K562 (cell line): ENCODE data around the gene PRKAA1. TPM values are rescaled to one million over a fixed set of nuclear protein-coding genes. Genes with fewer than 3 reads are reported as not detected.

Experiments
- ATAC-seq: fragments of 200-7000 bp; cut with Tn5 transposase; 3 replicates; pipeline ENCODE4 v1.9.1; 2020; ENCODE audit warnings: moderate library complexity
- BruUV-seq: library from RNA; stranded (reverse); fragments of 400-500 nt; replicated peaks from 2 replicates; lab custom pipeline; 2021; lab: Mats Ljungman, UMichigan
- CTCF ChIA-PET: fragments of 300-600 bp; formaldehyde crosslinking; extraction: SDS; loops from one replicate; lab custom pipeline; 2021; ENCODE audit warnings: low intra/inter-chr PET ratio; lab: Yijun Ruan, JAX
- POLR2A ChIA-PET: fragments of 300-600, 350-650 bp; sonication (Branson Sonifier 250); formaldehyde crosslinking; extraction: SDS; loops from one replicate; lab custom pipeline; 2021; ENCODE audit warnings: antibody characterized with exemption, inconsistent platforms; lab: Yijun Ruan, JAX
- DNase-seq, 4 experiments: peaks; one replicate each; pipeline versions ENCODE4 v3.0.0 to v3.0.0-alpha.2; 2011 to 2018; ENCODE audit warnings: low spot score in 3 of 4, mixed read lengths in 3 of 4; ENCODE audit errors: extremely low read depth in 1 of 4
- FAIRE-seq: peaks from 2 replicates; lab custom pipeline; 2011; peaks lifted over from hg19 to GRCh38; lab: Jason Lieb, UNC
- H2AFZ ChIP-seq: 2 replicates; pipeline ENCODE4 v1.6.0; 2011; ENCODE audit warnings: low read depth, low read length, control low read depth, inconsistent platforms
- H3K27ac ChIP-seq: fragments of 200-600 bp; 3 replicates; pipeline ENCODE4 v1.8.0; 2011; ENCODE audit warnings: low read depth, mild to moderate bottlenecking, control low read depth, inconsistent platforms, low read length, moderate library complexity, mixed read lengths; ENCODE audit errors: extremely low read depth
- H3K27me3 ChIP-seq, 2 experiments: fragments of 300-600 bp in 1 of 2; 2 replicates in 1 of 2; 3 replicates in 1 of 2; pipeline versions ENCODE4 v1.6.0 to v1.8.0; 2011; ENCODE audit warnings: inconsistent platforms in 2 of 2, low read length in 2 of 2, mild to moderate bottlenecking in 1 of 2, mixed read lengths in 1 of 2, moderate library complexity in 1 of 2; ENCODE audit not compliant: control insufficient read depth in 2 of 2, insufficient read depth in 2 of 2
- H3K36me3 ChIP-seq: fragments of 300-600 bp; 3 replicates; pipeline ENCODE4 v1.8.0; 2011; ENCODE audit warnings: mild to moderate bottlenecking, low read length, inconsistent platforms; ENCODE audit not compliant: control insufficient read depth, insufficient read depth
- H3K4me1 ChIP-seq, 2 experiments: fragments of 200-600 bp in 1 of 2; replicated peaks in 1 of 2; 2 replicates in 1 of 2; 3 replicates in 1 of 2; pipeline versions ENCODE4 v1.5.1 to v1.8.0; 2011; ENCODE audit warnings: inconsistent platforms in 2 of 2, low read length in 2 of 2, mild to moderate bottlenecking in 1 of 2, mixed read lengths in 1 of 2, moderate library complexity in 1 of 2; ENCODE audit not compliant: control insufficient read depth in 2 of 2, insufficient read depth in 2 of 2
- H3K4me2 ChIP-seq: 2 replicates; pipeline ENCODE4 v1.6.1; 2011; ENCODE audit warnings: low read length, control low read depth, inconsistent platforms, mixed read lengths; ENCODE audit not compliant: insufficient read depth
- H3K4me3 ChIP-seq: fragments of 200-600 bp; sonication (generic), shearing (Covaris generic); 2 replicates; pipeline ENCODE4 v1.5.1; 2016; ENCODE audit warnings: control low read depth, inconsistent platforms
- H3K79me2 ChIP-seq: fragments of 200-600 bp; 3 replicates; pipeline ENCODE4 v1.8.0; 2011; ENCODE audit warnings: low read length, inconsistent platforms; ENCODE audit not compliant: control insufficient read depth, insufficient read depth
- H3K9ac ChIP-seq, 2 experiments: 2 replicates each; pipeline versions ENCODE4 v1.6.0 to v1.6.1; 2011; ENCODE audit warnings: low read depth in 2 of 2, low read length in 2 of 2, control low read depth in 1 of 2, inconsistent platforms in 1 of 2, mild to moderate bottlenecking in 1 of 2, mixed read lengths in 1 of 2; ENCODE audit not compliant: insufficient read depth in 1 of 2
- H3K9me1 ChIP-seq: one replicate; pipeline ENCODE4 v1.6.0; 2011; ENCODE audit warnings: inconsistent platforms, mild to moderate bottlenecking, low read length, moderate library complexity; ENCODE audit not compliant: control insufficient read depth, insufficient read depth
- H3K9me3 ChIP-seq: replicated peaks from 2 replicates; pipeline ENCODE4 v1.5.1; 2011; ENCODE audit warnings: low read depth, low read length, inconsistent platforms; ENCODE audit not compliant: control insufficient read depth, insufficient read depth
- H4K20me1 ChIP-seq: replicated peaks from 2 replicates; pipeline ENCODE4 v1.6.1; 2011; ENCODE audit warnings: low read length, inconsistent platforms, mixed read lengths; ENCODE audit not compliant: control insufficient read depth, insufficient read depth
- GATA2 ChIP-seq: sonication (generic); formaldehyde crosslinking; IDR thresholded peaks from 2 replicates; pipeline ENCODE4 v1.4.0; 2020; ENCODE audit warnings: mild to moderate bottlenecking, missing genetic modification reagents
- MAFG ChIP-seq: fragments of 450-650 bp; conservative IDR thresholded peaks from 2 replicates; pipeline ENCODE4 v1.6.1; 2016; ENCODE audit warnings: missing genetic modification characterization, missing compliant biosample characterization
- MEIS2 ChIP-seq: fragments of 450-650 bp; IDR thresholded peaks from 2 replicates; pipeline ENCODE4 v1.6.1; 2014; ENCODE audit warnings: mild to moderate bottlenecking; ENCODE audit not compliant: partially characterized antibody
- RBM15 ChIP-seq: fragments of 200-400 bp; formaldehyde crosslinking; IDR thresholded peaks from 2 replicates; pipeline ENCODE4 v1.6.1; 2018; ENCODE audit warnings: mild to moderate bottlenecking, low read length, moderate library complexity; ENCODE audit not compliant: insufficient read depth
- XRCC3 ChIP-seq: fragments of 450-650 bp; IDR thresholded peaks from 2 replicates; pipeline ENCODE4 v1.6.1; 2017; ENCODE audit warnings: mild to moderate bottlenecking, moderate library complexity
- ZBTB7A ChIP-seq: IDR thresholded peaks from 2 replicates; pipeline ENCODE4 v1.6.1; 2011; ENCODE audit warnings: low read depth, mild to moderate bottlenecking, low read length, moderate library complexity, borderline replicate concordance; ENCODE audit not compliant: control insufficient read depth
- ZNF121 ChIP-seq: sonication (generic); formaldehyde crosslinking; conservative IDR thresholded peaks from 2 replicates; pipeline ENCODE4 v1.8.0; 2022; ENCODE audit warnings: missing genetic modification reagents
- ZNF146 ChIP-seq: IDR thresholded peaks from one replicate; pipeline ENCODE4 v1.6.1; 2018; ENCODE audit warnings: missing compliant biosample characterization; ENCODE audit not compliant: unreplicated experiment
- ZNF586 ChIP-seq: fragments of 450-650 bp; formaldehyde crosslinking; conservative IDR thresholded peaks from 2 replicates; pipeline ENCODE4 v1.4.0; 2020; ENCODE audit warnings: mild to moderate bottlenecking, moderate library complexity
- WGBS: fragments of 100-300 bp; shearing (Covaris generic); methylation state at CpG from one replicate; pipeline ENCODE4 v1.1.6; 2016; ENCODE audit warnings: low coverage, mixed read lengths; ENCODE audit not compliant: insufficient coverage; ENCODE audit errors: missing lambda C conversion rate; 5-methylcytosine and 5-hydroxymethylcytosine counted together
- in situ Hi-C: fragments of 300-500 bp; cut with MboI; formaldehyde crosslinking; loops from 4 replicates; pipeline ENCODE4 v1.15.0; 2018; ENCODE audit warnings: inconsistent platforms, mixed read lengths
- intact Hi-C: fragments of 100-400 bp; cut with micrococcal nuclease; formaldehyde crosslinking; loops from 2 replicates; pipeline ENCODE4 v1.14.2; 2022
- polyA plus RNA-seq, 8 experiments: library from polyadenylated mRNA; depleted of rRNA in 4 of 8; stranded (reverse) in 5 of 8; unstranded in 3 of 8; fragments of >200 nt; fragmentation: Nextera tagmentation in 2 of 8; fragmentation: Illumina TruSeq in 1 of 8; extraction: Ambion mirVana in 2 of 8; extraction: Trizol in 1 of 8; gene quantifications; 2 replicates each; pipeline versions ENCODE4 v1.2.1 to v1.2.3, GENCODE V29; 2011 to 2014; ENCODE audit warnings: inconsistent platforms in 1 of 8, missing spikeins in 1 of 8
- total RNA-seq, 7 experiments: library from RNA; depleted of rRNA in 6 of 7; stranded (reverse); fragments of >200 nt in 6 of 7; fragmentation: Illumina TruSeq in 2 of 7; extraction: Trizol in 2 of 7; gene quantifications; 2 replicates each; pipeline versions ENCODE4 v1.2.1 to v1.2.3, GENCODE V29; 2011 to 2021; ENCODE audit warnings: low replicate concordance in 1 of 7
- TF ChIP-seq, protein P1 (sequence below): fragments of 200-400 bp; formaldehyde crosslinking; IDR thresholded peaks from 2 replicates; pipeline ENCODE4 v1.6.1; 2017; ENCODE audit warnings: mild to moderate bottlenecking, low read depth, low read length, moderate library complexity
- TF ChIP-seq, protein P2 (sequence below): fragments of 450-650 bp; formaldehyde crosslinking; IDR thresholded peaks from 2 replicates; pipeline ENCODE4 v1.4.0; 2022; ENCODE audit warnings: mild to moderate bottlenecking, moderate library complexity
- TF ChIP-seq, protein P3 (sequence below): fragments of 250-450 bp; sonication (Bioruptor Pico); IDR thresholded peaks from 2 replicates; pipeline ENCODE4 v1.5.1; 2021; ENCODE audit warnings: mild to moderate bottlenecking
- TF ChIP-seq, protein P4 (sequence below): fragments of 250-450 bp; sonication (Bioruptor Pico); IDR thresholded peaks from 2 replicates; pipeline ENCODE4 v1.9.0; 2021; ENCODE audit warnings: mild to moderate bottlenecking, inconsistent platforms

The PRKAA1 gene
- total and polyA plus RNA-seq, 9 of the 15 experiments (the other 6 are each of a cell fraction or from before 2014, with no cell fraction given) = 24.5 to 84.0 (median 51.4) TPM

DNA sequence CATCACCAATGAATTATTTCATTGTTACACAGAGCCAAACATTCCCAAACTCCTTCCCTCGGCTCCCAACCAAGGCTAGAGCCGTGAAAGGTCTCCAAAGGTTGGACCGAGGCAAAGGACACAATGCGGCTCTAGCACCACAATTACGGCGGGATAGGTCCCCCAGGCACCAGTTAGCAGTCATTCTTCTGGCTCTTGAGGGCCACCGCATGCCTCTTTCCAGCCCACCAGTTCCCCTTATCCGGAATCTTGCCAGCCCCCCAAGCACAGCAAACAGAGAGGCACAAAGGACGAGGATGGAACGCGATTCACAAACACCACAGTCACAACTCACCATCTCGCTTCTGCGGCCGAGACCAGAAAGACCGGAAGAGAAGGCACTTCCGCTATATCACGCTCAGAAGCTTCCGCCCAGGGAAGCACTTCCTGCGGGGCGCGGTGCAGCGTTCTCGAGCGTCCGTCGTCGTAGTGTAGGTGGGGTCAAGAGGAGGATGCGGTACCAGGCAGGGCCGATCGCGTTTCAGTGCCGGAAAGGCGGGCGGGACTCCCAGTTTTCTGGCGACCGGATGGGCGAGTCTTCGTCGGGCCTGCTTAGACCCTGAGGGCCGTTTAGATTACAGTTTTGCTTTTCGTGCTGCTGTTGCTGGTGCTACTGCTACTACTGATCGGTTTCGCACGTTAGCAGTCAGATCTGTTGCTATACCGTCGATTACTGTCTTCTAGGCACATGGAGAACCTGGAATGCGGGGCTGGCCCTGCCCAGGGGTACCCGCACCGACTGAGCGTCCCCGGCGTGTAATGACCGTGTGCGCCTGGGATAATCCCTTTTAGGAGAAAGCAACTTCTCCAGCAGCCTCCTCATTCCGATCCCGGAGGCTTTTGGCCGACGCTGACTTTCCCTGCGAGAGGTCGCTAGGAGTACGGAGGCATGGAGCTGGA is 36.9 kb upstream of the PRKAA1 start, which contains the start of gene RPL37:
Gene RPL37 (minus strand): TSS at position 374 of the 939 bp plus-strand sequence. CDS start 37 bp downstream, at position 337.
- peak within 1 kb of the TSS; percentile 99 for H3K4me2 ChIP-seq
- H3K9me3 ChIP-seq = no peaks in the 10 kb centered on the region
- WGBS = under 1% methylated on average over 61 of the region's 61 CpGs
- peaks cover 47% of the 10 kb centered on the region for H3K36me3 ChIP-seq
- H3K9ac ChIP-seq = peak within 1 kb of the TSS; percentile 97 to 99
- CTCF ChIA-PET = no interaction called here
- H3K27ac ChIP-seq = peak within 1 kb of the TSS; percentile 96
- ATAC-seq (peak; percentile 92), DNase-seq (peak; percentile 92 to 99 (median 94)), FAIRE-seq (peak; percentile 97)
- peak within 1 kb of the TSS; percentile 87 for H2AFZ ChIP-seq
- H3K4me1 ChIP-seq = peaks cover 5 to 28% of the 10 kb centered on the region in 2 experiments; a peak in 4 of 5 replicates
- TSS peak; percentile 98 for BruUV-seq
- intact Hi-C loops (loop anchor here (1.0 to 10.0 kb wide), 5 partner anchors 33 to 1410 kb away; partner anchors contain the start of genes DAB2, PRKAA1 and TTC33), in situ Hi-C loops (no loop called here)
- H4K20me1 ChIP-seq = peaks cover 43% of the 10 kb centered on the region
- peaks cover 5% of the 10 kb centered on the region for H3K9me1 ChIP-seq
- H3K4me3 ChIP-seq = peak within 1 kb of the TSS; percentile 78
- POLR2A ChIA-PET = interaction anchor here (0.6 to 7.6 kb wide), 16 partner anchors 9 to 1753 kb away, joined by 3 to 125 read pairs (median 4); partner anchors contain the start of gene TTC33
- no peaks in the 10 kb centered on the region for H3K27me3 ChIP-seq
- peaks cover 61% of the 10 kb centered on the region for H3K79me2 ChIP-seq
- TF ChIP-seq MAFG (tag) (no peak), ZNF146 (CRISPR knock-in tag) (no peak), MEIS2 (no peak), ZBTB7A (peak; percentile 94), ZNF121 (no peak), XRCC3 (no peak), RBM15 (no peak), GATA2 (CRISPR knock-in tag) (0 out of 2 replicates have a peak, but pooled peaks have one; percentile 8), ZNF586 (0 out of 2 replicates have a peak, but pooled peaks have one; percentile 40)
- TF ChIP-seq, protein P1, sequence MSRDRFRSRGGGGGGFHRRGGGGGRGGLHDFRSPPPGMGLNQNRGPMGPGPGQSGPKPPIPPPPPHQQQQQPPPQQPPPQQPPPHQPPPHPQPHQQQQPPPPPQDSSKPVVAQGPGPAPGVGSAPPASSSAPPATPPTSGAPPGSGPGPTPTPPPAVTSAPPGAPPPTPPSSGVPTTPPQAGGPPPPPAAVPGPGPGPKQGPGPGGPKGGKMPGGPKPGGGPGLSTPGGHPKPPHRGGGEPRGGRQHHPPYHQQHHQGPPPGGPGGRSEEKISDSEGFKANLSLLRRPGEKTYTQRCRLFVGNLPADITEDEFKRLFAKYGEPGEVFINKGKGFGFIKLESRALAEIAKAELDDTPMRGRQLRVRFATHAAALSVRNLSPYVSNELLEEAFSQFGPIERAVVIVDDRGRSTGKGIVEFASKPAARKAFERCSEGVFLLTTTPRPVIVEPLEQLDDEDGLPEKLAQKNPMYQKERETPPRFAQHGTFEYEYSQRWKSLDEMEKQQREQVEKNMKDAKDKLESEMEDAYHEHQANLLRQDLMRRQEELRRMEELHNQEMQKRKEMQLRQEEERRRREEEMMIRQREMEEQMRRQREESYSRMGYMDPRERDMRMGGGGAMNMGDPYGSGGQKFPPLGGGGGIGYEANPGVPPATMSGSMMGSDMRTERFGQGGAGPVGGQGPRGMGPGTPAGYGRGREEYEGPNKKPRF = no peak
- TF ChIP-seq, protein P2, sequence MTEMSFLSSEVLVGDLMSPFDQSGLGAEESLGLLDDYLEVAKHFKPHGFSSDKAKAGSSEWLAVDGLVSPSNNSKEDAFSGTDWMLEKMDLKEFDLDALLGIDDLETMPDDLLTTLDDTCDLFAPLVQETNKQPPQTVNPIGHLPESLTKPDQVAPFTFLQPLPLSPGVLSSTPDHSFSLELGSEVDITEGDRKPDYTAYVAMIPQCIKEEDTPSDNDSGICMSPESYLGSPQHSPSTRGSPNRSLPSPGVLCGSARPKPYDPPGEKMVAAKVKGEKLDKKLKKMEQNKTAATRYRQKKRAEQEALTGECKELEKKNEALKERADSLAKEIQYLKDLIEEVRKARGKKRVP (CRISPR knock-in tag) = no peak
- TF ChIP-seq, protein P3, sequence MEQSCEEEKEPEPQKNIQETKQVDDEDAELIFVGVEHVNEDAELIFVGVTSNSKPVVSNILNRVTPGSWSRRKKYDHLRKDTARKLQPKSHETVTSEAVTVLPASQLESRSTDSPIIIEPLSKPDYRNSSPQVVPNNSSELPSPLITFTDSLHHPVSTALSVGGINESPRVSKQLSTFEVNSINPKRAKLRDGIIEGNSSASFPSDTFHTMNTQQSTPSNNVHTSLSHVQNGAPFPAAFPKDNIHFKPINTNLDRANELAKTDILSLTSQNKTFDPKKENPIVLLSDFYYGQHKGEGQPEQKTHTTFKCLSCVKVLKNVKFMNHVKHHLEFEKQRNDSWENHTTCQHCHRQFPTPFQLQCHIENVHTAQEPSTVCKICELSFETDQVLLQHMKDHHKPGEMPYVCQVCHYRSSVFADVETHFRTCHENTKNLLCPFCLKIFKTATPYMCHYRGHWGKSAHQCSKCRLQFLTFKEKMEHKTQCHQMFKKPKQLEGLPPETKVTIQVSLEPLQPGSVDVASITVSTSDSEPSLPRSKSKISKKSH (CRISPR knock-in tag) = no peak
- TF ChIP-seq, protein P4, sequence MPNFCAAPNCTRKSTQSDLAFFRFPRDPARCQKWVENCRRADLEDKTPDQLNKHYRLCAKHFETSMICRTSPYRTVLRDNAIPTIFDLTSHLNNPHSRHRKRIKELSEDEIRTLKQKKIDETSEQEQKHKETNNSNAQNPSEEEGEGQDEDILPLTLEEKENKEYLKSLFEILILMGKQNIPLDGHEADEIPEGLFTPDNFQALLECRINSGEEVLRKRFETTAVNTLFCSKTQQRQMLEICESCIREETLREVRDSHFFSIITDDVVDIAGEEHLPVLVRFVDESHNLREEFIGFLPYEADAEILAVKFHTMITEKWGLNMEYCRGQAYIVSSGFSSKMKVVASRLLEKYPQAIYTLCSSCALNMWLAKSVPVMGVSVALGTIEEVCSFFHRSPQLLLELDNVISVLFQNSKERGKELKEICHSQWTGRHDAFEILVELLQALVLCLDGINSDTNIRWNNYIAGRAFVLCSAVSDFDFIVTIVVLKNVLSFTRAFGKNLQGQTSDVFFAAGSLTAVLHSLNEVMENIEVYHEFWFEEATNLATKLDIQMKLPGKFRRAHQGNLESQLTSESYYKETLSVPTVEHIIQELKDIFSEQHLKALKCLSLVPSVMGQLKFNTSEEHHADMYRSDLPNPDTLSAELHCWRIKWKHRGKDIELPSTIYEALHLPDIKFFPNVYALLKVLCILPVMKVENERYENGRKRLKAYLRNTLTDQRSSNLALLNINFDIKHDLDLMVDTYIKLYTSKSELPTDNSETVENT = peak; percentile 69; the same call in 1 of the 2 replicates
